GM18907 (cell line): ENCODE data around the gene RFX3.

Experiments used
- ATAC-seq: cut with Tn5 transposase; IDR thresholded peaks from one replicate; pipeline ENCODE4 v1.9.1; 2021; ENCODE audit warnings: mild to moderate bottlenecking, moderate library complexity; ENCODE audit not compliant: unreplicated experiment

RFX3 gene

GRCh38 chr9:3240656-3241268, 285.0 kb downstream of the RFX3 start:
- peak; percentile 92 for ATAC-seq

- ATAC-seq: no peak
These were observed 286.6 kb downstream of the RFX3 start for GRCh38 chr9:3239240-3239639.

GRCh38 chr9:3238236-3238635, 287.6 kb downstream of the RFX3 start:
- ATAC-seq: no peak

- ATAC-seq: no peak
These were observed 288.7 kb downstream of the RFX3 start for GRCh38 chr9:3237121-3237520.

GRCh38 chr9:3235497-3235896, 290.3 kb downstream of the RFX3 start:
- ATAC-seq: no peak

- ATAC-seq: no peak
These were observed 300.9 kb downstream of the RFX3 start for GRCh38 chr9:3224931-3225330.

- ATAC-seq: no peak
These were observed 310.1 kb downstream of the RFX3 start for GRCh38 chr9:3215658-3216057.

GRCh38 chr9:3214741-3215140, 311.1 kb downstream of the RFX3 start:
- no peak for ATAC-seq

GRCh38 chr9:3205421-3206095, 320.2 kb downstream of the RFX3 start:
- no peak for ATAC-seq

- ATAC-seq: no peak
These were observed 325.4 kb downstream of the RFX3 start for GRCh38 chr9:3200331-3200774.

- no peak for ATAC-seq
These were observed 332.0 kb downstream of the RFX3 start for GRCh38 chr9:3193791-3194190.

GRCh38 chr9:3191715-3192114, 334.1 kb downstream of the RFX3 start:
- no peak for ATAC-seq

GRCh38 chr9:3189113-3189861, 336.5 kb downstream of the RFX3 start:
- no peak for ATAC-seq

GRCh38 chr9:3186751-3187150, 339.1 kb downstream of the RFX3 start:
- ATAC-seq: no peak

GRCh38 chr9:3181049-3181953, 344.5 kb downstream of the RFX3 start:
- ATAC-seq: peak; percentile 84

GRCh38 chr9:3180696-3181048, 345.1 kb downstream of the RFX3 start:
- ATAC-seq: no peak

GRCh38 chr9:3179711-3180110, 346.1 kb downstream of the RFX3 start:
- no peak for ATAC-seq

- ATAC-seq: no peak
These were observed 347.9 kb downstream of the RFX3 start for GRCh38 chr9:3177936-3178335.

GRCh38 chr9:3177146-3177761, 348.5 kb downstream of the RFX3 start:
- ATAC-seq: no peak

GRCh38 chr9:3173374-3173773, 352.4 kb downstream of the RFX3 start:
- ATAC-seq: no peak

- ATAC-seq: no peak
These were observed 355.0 kb downstream of the RFX3 start for GRCh38 chr9:3170819-3171218.
